ENCODE data around the gene HERC2. TPM values are rescaled to one million over a fixed set of nuclear protein-coding genes. Genes with fewer than 3 reads are reported as not detected.

The HERC2 gene
- total RNA-seq, 3 donors from 2014 or later = 61.2 to 109 (median 73.9) TPM

GRCh38 chr15:28112962-28113361, 209.0 kb downstream of the HERC2 start:
- no peak for TF ChIP-seq CTCF (IDR thresholded peaks at IDR 0.05)
- no peaks in the 10 kb centered on the region for H3K9me3 ChIP-seq

GRCh38 chr15:28112101-28112760, 209.7 kb downstream of the HERC2 start:
- ATAC-seq = no peak

More at GRCh38 chr15:28112962-28113361, 209.0 kb downstream of the HERC2 start:
- no peaks in the 10 kb centered on the region for H3K4me1 ChIP-seq (ENCODE audit: low read depth)
- no peak overlapping the region for H3K4me3 ChIP-seq
- no peaks in the 10 kb centered on the region for H3K36me3 ChIP-seq (ENCODE audit: low read depth)
- ATAC-seq = no peak
- intact Hi-C loops (cut with DNase I, micrococcal nuclease) = no loop called here
- DNase-seq = no peak

GRCh38 chr15:28111543-28111942, 210.4 kb downstream of the HERC2 start:
- no peaks in the 10 kb centered on the region for H3K9me3 ChIP-seq
- DNase-seq (no peak), ATAC-seq (no peak)
- intact Hi-C loops (cut with DNase I, micrococcal nuclease) = no loop called here
- H3K36me3 ChIP-seq (ENCODE audit: low read depth) = no peaks in the 10 kb centered on the region
- no peak for TF ChIP-seq CTCF (IDR thresholded peaks at IDR 0.05)
- H3K4me1 ChIP-seq (ENCODE audit: low read depth) = peaks cover 9% of the 10 kb centered on the region
- no peak overlapping the region for H3K4me3 ChIP-seq

More at GRCh38 chr15:28112101-28112760, 209.7 kb downstream of the HERC2 start:
- Histone ChIP-seq H3K4me3 (no peak overlapping the region), H3K36me3 (ENCODE audit: low read depth) (no peaks in the 10 kb centered on the region), H3K4me1 (ENCODE audit: low read depth) (peaks cover 4% of the 10 kb centered on the region), H3K9me3 (no peaks in the 10 kb centered on the region)
- no peak for DNase-seq
- intact Hi-C loops (cut with DNase I, micrococcal nuclease) = no loop called here
- no peak for TF ChIP-seq CTCF (IDR thresholded peaks at IDR 0.05)

- H3K36me3 ChIP-seq (ENCODE audit: low read depth) = no peaks in the 10 kb centered on the region
- ATAC-seq (no peak), DNase-seq (no peak)
- H3K4me1 ChIP-seq (ENCODE audit: low read depth) = peaks cover 13% of the 10 kb centered on the region
- TF ChIP-seq CTCF (IDR thresholded peaks at IDR 0.05) = no peak
- H3K9me3 ChIP-seq = no peaks in the 10 kb centered on the region
- H3K4me3 ChIP-seq = no peak overlapping the region
- intact Hi-C loops (cut with DNase I, micrococcal nuclease) = no loop called here
These were observed 211.5 kb downstream of the HERC2 start for GRCh38 chr15:28110481-28110881.

GRCh38 chr15:28109626-28110455, 212.1 kb downstream of the HERC2 start:
- H3K4me1 ChIP-seq (ENCODE audit: low read depth) = peaks cover 13% of the 10 kb centered on the region
- no peaks in the 10 kb centered on the region for H3K9me3 ChIP-seq
- no peak overlapping the region for H3K4me3 ChIP-seq
- intact Hi-C loops (cut with DNase I, micrococcal nuclease) = no loop called here
- no peak for ATAC-seq
- DNase-seq = no peak
- TF ChIP-seq CTCF (IDR thresholded peaks at IDR 0.05) = no peak
- H3K36me3 ChIP-seq (ENCODE audit: low read depth) = no peaks in the 10 kb centered on the region

All from mucosa of descending colon (tissue), 3 donors.